Fibroblast of lung (primary cell): ENCODE results near the gene JAKMIP1.

Experiments used
- EZH2 ChIP-seq: IDR thresholded peaks from 2 replicates; pipeline ENCODE4 v1.5.1; 2012; ENCODE audit warnings: low read length, control low read depth, mild to moderate bottlenecking; ENCODE audit errors: missing control alignments
- TF ChIP-seq, protein P1 (sequence below), 2 donors: IDR thresholded peaks in 1 of 2; conservative IDR thresholded peaks in 1 of 2; 1 replicate in 1 of 2; 2 replicates in 1 of 2; pipeline ENCODE4 v1.5.1; 2011 to 2012; ENCODE audit warnings: low read length in 2 of 2, control low read depth in 1 of 2, inconsistent platforms in 1 of 2, low read depth in 1 of 2, mild to moderate bottlenecking in 1 of 2

DNA sequence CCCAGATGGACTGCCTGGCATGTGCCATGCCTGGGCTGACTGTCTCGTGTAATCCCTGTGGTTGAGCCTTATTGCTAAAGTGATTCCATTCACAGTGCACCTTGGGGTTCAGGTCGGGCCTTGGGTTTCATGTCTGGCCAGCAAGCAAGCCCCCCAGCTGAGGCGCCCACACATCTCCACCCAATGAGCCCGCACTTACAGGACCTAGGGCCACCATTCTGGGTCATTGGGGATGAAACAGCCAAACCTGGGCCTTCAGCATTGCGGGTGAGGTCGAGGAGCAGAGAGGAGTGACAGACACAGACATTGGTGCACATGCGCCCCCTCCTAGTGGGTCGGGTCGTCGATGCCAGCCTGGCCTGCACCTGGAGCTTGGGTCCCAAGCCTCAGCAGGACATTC is 48.0 kb upstream of the JAKMIP1 start:
- TF ChIP-seq, protein P1, sequence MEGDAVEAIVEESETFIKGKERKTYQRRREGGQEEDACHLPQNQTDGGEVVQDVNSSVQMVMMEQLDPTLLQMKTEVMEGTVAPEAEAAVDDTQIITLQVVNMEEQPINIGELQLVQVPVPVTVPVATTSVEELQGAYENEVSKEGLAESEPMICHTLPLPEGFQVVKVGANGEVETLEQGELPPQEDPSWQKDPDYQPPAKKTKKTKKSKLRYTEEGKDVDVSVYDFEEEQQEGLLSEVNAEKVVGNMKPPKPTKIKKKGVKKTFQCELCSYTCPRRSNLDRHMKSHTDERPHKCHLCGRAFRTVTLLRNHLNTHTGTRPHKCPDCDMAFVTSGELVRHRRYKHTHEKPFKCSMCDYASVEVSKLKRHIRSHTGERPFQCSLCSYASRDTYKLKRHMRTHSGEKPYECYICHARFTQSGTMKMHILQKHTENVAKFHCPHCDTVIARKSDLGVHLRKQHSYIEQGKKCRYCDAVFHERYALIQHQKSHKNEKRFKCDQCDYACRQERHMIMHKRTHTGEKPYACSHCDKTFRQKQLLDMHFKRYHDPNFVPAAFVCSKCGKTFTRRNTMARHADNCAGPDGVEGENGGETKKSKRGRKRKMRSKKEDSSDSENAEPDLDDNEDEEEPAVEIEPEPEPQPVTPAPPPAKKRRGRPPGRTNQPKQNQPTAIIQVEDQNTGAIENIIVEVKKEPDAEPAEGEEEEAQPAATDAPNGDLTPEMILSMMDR (conservative IDR thresholded peaks at IDR 0.05 in 1 of 2, IDR thresholded peaks at IDR 0.05 in 1 of 2; ENCODE audit: low read depth in 1 of 2, low read length in 2 of 2) = no peak
- no peak for TF ChIP-seq EZH2
